Measurements from ENCODE around the gene MED28.
A peak's percentile ranks its signal among the peaks of the same experiment; 100 is the strongest.

The MED28 gene

DNA sequence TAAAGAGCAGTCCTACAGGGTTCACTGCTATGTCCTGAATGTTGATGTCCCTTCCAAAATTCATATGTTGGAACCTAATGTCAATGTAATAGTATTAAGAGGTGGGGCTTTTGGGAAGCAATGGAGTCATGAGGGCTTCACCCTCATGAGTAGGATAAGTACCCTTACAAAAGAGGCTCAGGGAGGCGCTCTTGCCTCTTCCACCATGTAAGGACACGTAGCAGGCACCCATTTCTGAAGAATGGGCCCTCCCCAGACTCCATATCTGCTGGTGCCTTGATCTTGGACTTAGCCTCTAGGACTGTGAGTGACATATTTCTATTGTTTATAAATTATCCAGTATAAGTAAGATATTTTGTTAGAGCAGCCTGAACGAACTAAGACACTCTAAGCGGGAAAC is 15.8 kb downstream of the MED28 start:
- Histone ChIP-seq H3K27ac (ENCODE audit: insufficient read depth in 1 of 2, low read depth in 1 of 2, low read length in 2 of 2, poor library complexity in 1 of 2, severe bottlenecking in 2 of 2) (no peak overlapping the region), H3K9me3 (ENCODE audit: control extremely low read depth in 1 of 5, control insufficient read depth in 4 of 5, insufficient read depth in 2 of 5, low read depth in 1 of 5, low read length in 4 of 5) (no peaks in the 10 kb centered on the region), H3K36me3 (ENCODE audit: control insufficient read depth in 4 of 4, insufficient read depth in 4 of 4, low read length in 3 of 4) (peaks cover 21 to 95% (median 53%) of the 10 kb centered on the region in 4 experiments), H3K4me1 (ENCODE audit: control extremely low read depth in 1 of 4, control insufficient read depth in 4 of 4, insufficient read depth in 4 of 4, low read length in 3 of 4) (no peaks in the 10 kb centered on the region), H3K4me3 (ENCODE audit: control insufficient read depth in 1 of 7, extremely low read depth in 1 of 7, insufficient read depth in 4 of 7, low read depth in 2 of 7, low read length in 6 of 7) (no peak overlapping the region), H3K27me3 (replicated peaks in 2 of 5; ENCODE audit: control insufficient read depth in 4 of 5, insufficient read depth in 5 of 5, low read length in 4 of 5) (no peaks in the 10 kb centered on the region)
- no peak for DNase-seq
- CTCF ChIA-PET = interaction anchor here (0.9 kb wide), 1 partner anchor 43 kb away, joined by 3 read pairs; no protein-coding TSS in a partner anchor
- POLR2A ChIA-PET = no interaction called here
- 100% methylated on average over 2 of the region's 4 CpGs for WGBS (ENCODE audit: insufficient coverage)

DNA sequence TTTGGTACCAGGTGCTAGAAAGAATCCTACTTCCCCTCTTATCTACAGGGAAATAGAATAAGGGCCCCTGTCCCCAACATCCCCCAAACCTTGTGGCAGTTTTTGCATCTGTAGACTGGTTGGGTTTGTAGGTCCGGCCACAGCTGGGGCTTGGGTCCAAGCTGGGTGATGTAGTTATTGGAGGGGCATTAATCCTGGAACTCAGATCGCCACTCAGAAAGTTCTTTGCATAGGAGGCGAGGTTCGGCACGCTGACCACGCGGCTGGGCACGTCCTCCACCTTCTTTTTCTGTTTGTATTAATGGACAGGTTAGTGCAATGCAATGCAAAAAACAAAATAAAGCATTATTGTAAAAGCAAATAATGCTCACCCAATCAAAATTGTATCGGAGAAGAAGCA is 19.2 kb downstream of the MED28 start:
- Histone ChIP-seq H3K4me1 (ENCODE audit: control extremely low read depth in 1 of 4, control insufficient read depth in 4 of 4, insufficient read depth in 4 of 4, low read length in 3 of 4) (no peaks in the 10 kb centered on the region), H3K9me3 (ENCODE audit: control extremely low read depth in 1 of 5, control insufficient read depth in 4 of 5, insufficient read depth in 2 of 5, low read depth in 1 of 5, low read length in 4 of 5) (no peaks in the 10 kb centered on the region), H3K27me3 (replicated peaks in 2 of 5; ENCODE audit: control insufficient read depth in 4 of 5, insufficient read depth in 5 of 5, low read length in 4 of 5) (no peaks in the 10 kb centered on the region), H3K4me3 (ENCODE audit: control insufficient read depth in 1 of 7, extremely low read depth in 1 of 7, insufficient read depth in 4 of 7, low read depth in 2 of 7, low read length in 6 of 7) (no peak overlapping the region), H3K36me3 (ENCODE audit: control insufficient read depth in 4 of 4, insufficient read depth in 4 of 4, low read length in 3 of 4) (peaks cover 16 to 71% (median 43%) of the 10 kb centered on the region in 4 experiments), H3K27ac (ENCODE audit: insufficient read depth in 1 of 2, low read depth in 1 of 2, low read length in 2 of 2, poor library complexity in 1 of 2, severe bottlenecking in 2 of 2) (no peak overlapping the region)
- POLR2A ChIA-PET = no interaction called here
- CTCF ChIA-PET = no interaction called here
- WGBS (ENCODE audit: insufficient coverage) = no CpG with 5 or more reads among the region's 9 CpGs
- DNase-seq = no peak

DNA sequence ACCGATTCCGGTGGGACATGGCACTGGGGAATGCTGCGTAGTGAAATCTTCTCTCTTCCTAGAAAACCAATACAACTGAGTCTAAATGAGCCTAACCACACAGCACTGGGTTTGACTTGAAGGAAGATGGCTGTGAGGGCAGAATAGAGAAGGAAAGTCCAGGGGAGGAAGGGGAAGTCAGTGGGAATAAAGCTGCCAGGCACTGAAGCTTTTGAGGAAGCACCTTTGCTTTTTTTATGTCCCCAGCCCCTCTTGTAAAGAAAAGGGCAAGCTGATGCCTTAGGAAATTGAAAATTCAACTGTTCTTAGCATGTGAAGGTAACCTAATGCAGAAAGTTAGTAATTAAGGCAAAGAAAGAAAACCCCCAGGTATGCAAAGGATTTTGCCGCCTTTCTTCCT is 20.6 kb downstream of the MED28 start:
- H3K36me3 ChIP-seq (ENCODE audit: control insufficient read depth in 4 of 4, insufficient read depth in 4 of 4, low read length in 3 of 4) = peaks cover 15 to 59% (median 38%) of the 10 kb centered on the region in 4 experiments

DNA sequence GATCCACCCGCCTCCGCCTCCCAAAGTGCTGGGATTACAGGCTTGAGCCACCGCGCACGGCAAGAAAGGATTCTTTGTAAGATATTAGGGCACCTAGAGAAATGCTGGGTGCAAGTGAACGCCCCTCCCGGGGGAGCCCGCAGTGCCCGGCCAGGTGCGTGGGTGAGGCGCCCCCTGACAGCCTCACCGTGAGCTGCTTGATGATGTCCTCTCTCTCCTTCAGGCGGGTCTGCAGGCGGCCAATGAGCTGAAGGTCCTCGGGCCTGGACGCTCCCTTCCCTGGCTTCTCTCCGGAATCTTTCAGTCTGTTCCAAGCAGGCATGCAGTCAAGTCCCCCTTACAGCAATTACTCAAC is 21.9 kb downstream of the MED28 start:
- CTCF ChIA-PET = interaction anchor here (0.9 to 4.5 kb wide), 11 partner anchors 10 to 128 kb away, joined by 3 to 37 read pairs (median 4); partner anchors contain the start of gene MED28
- 96% methylated on average over 14 of the region's 17 CpGs for WGBS (ENCODE audit: insufficient coverage)
- no peak overlapping the region for H3K27ac ChIP-seq (ENCODE audit: insufficient read depth in 1 of 2, low read depth in 1 of 2, low read length in 2 of 2, poor library complexity in 1 of 2, severe bottlenecking in 2 of 2)
- H3K4me1 ChIP-seq (ENCODE audit: control extremely low read depth in 1 of 4, control insufficient read depth in 4 of 4, insufficient read depth in 4 of 4, low read length in 3 of 4) = no peaks in the 10 kb centered on the region
- no peaks in the 10 kb centered on the region for H3K9me3 ChIP-seq (ENCODE audit: control extremely low read depth in 1 of 5, control insufficient read depth in 4 of 5, insufficient read depth in 2 of 5, low read depth in 1 of 5, low read length in 4 of 5)
- no peaks in the 10 kb centered on the region for H3K27me3 ChIP-seq (replicated peaks in 2 of 5; ENCODE audit: control insufficient read depth in 4 of 5, insufficient read depth in 5 of 5, low read length in 4 of 5)
- H3K4me3 ChIP-seq (ENCODE audit: control insufficient read depth in 1 of 7, extremely low read depth in 1 of 7, insufficient read depth in 4 of 7, low read depth in 2 of 7, low read length in 6 of 7) = no peak overlapping the region
- no peak for DNase-seq
- peaks cover 15 to 47% (median 32%) of the 10 kb centered on the region in 4 experiments for H3K36me3 ChIP-seq (ENCODE audit: control insufficient read depth in 4 of 4, insufficient read depth in 4 of 4, low read length in 3 of 4)
- POLR2A ChIA-PET = interaction anchor here (0.6 to 1.0 kb wide), 2 partner anchors 87 to 165 kb away, joined by 3 to 4 read pairs; no protein-coding TSS in a partner anchor

More for the DNA sequence above, 20.6 kb downstream of the MED28 start:
- no peaks in the 10 kb centered on the region for H3K9me3 ChIP-seq (ENCODE audit: control extremely low read depth in 1 of 5, control insufficient read depth in 4 of 5, insufficient read depth in 2 of 5, low read depth in 1 of 5, low read length in 4 of 5)
- CTCF ChIA-PET = interaction anchor here (1.9 to 4.5 kb wide), 2 partner anchors 20 to 87 kb away, joined by 6 to 37 read pairs; partner anchors contain the start of gene MED28
- POLR2A ChIA-PET = no interaction called here
- DNase-seq = no peak
- H3K4me3 ChIP-seq (ENCODE audit: control insufficient read depth in 1 of 7, extremely low read depth in 1 of 7, insufficient read depth in 4 of 7, low read depth in 2 of 7, low read length in 6 of 7) = no peak overlapping the region
- no peak overlapping the region for H3K27ac ChIP-seq (ENCODE audit: insufficient read depth in 1 of 2, low read depth in 1 of 2, low read length in 2 of 2, poor library complexity in 1 of 2, severe bottlenecking in 2 of 2)
- WGBS (ENCODE audit: insufficient coverage) = 100% methylated on average over 2 of the region's 4 CpGs
- H3K4me1 ChIP-seq (ENCODE audit: control extremely low read depth in 1 of 4, control insufficient read depth in 4 of 4, insufficient read depth in 4 of 4, low read length in 3 of 4) = no peaks in the 10 kb centered on the region
- H3K27me3 ChIP-seq (replicated peaks in 2 of 5; ENCODE audit: control insufficient read depth in 4 of 5, insufficient read depth in 5 of 5, low read length in 4 of 5) = no peaks in the 10 kb centered on the region

DNA sequence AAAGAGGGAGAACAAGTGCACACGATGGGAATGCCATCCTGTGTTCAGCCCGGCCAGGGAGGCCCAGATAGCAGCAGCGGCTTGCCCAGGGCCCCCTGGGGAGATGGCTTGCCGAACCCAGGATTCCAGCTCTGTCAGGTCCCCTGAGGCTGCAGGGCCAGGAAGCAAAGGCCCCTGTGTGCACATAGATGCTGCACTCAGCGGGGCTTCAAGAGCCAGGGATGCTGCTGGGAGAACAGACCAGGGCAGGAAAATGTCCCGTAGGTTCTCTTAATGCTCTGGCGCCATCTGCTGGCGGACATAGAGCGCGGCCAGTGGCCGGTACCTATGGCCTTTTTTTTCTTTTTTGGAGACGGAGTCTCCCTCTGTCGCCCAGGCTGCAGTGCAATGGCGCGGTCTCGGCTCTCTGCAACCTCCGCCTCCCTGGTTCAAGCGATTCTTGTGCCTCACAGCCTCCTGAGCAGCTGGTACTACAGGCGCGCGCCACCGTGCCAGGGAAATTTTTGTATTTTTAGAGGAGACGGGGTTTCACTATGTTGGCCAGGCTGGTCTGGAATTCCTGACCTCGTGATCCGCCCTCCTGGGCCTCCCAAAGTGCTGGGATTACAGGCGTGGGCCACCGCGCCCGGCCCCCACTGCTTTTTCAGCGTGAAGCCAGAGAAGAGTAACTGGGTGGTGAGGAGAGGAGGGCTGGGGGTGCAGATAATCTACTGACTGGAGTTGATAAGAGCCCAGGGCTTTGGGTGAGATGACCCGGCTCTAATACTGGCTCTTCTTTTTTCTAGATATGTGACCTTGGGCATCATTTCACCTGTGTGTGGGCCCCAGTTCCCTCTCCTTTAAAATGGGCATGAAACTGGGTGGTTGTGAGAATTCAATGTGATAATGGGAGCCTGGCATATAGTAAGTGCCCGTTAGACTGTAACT is 22.5 kb downstream of the MED28 start:
- POLR2A ChIA-PET = interaction anchor here (0.6 to 1.0 kb wide), 2 partner anchors 88 to 165 kb away, joined by 3 to 4 read pairs; no protein-coding TSS in a partner anchor
- CTCF ChIA-PET = interaction anchor here (0.7 to 4.5 kb wide), 15 partner anchors 11 to 617 kb away, joined by 3 to 37 read pairs (median 4); partner anchors contain the start of gene MED28
- Histone ChIP-seq H3K27me3 (replicated peaks in 2 of 5; ENCODE audit: control insufficient read depth in 4 of 5, insufficient read depth in 5 of 5, low read length in 4 of 5) (no peaks in the 10 kb centered on the region), H3K4me3 (ENCODE audit: control insufficient read depth in 1 of 7, extremely low read depth in 1 of 7, insufficient read depth in 4 of 7, low read depth in 2 of 7, low read length in 6 of 7) (no peak overlapping the region), H3K36me3 (ENCODE audit: control insufficient read depth in 4 of 4, insufficient read depth in 4 of 4, low read length in 3 of 4) (peaks cover 14 to 41% (median 29%) of the 10 kb centered on the region in 4 experiments), H3K27ac (ENCODE audit: insufficient read depth in 1 of 2, low read depth in 1 of 2, low read length in 2 of 2, poor library complexity in 1 of 2, severe bottlenecking in 2 of 2) (no peak overlapping the region), H3K4me1 (ENCODE audit: control extremely low read depth in 1 of 4, control insufficient read depth in 4 of 4, insufficient read depth in 4 of 4, low read length in 3 of 4) (no peaks in the 10 kb centered on the region), H3K9me3 (ENCODE audit: control extremely low read depth in 1 of 5, control insufficient read depth in 4 of 5, insufficient read depth in 2 of 5, low read depth in 1 of 5, low read length in 4 of 5) (no peaks in the 10 kb centered on the region)
- peak; percentile 63 to 79 (median 71) for DNase-seq
- WGBS (ENCODE audit: insufficient coverage) = 69% methylated on average over 23 of the region's 32 CpGs

DNA sequence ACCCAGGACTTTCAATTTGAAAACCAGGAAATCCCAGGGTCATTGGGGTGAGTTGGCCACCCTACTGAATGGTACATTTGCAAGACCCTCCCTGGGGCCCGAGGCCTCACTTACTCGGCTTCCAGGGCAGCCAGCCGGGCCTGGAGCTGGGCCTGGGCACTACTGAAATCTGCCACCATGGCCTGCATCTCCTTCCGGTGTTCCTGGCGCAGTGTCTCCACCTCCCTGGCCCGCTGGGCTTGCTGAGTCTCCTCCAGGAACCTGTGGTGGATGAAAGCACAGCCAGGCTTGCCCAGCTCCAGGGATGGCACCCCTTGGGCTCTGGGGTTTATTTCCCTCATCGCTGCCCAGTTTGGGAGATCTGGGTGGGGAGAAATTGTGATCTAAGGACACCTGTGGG is 24.7 kb downstream of the MED28 start:
- CTCF ChIA-PET = interaction anchor here (0.6 to 4.5 kb wide), 5 partner anchors 14 to 158 kb away, joined by 3 to 37 read pairs (median 3); no protein-coding TSS in a partner anchor
- no peak for DNase-seq
- Histone ChIP-seq H3K36me3 (ENCODE audit: control insufficient read depth in 4 of 4, insufficient read depth in 4 of 4, low read length in 3 of 4) (peaks cover 6 to 20% (median 14%) of the 10 kb centered on the region in 4 experiments), H3K27ac (ENCODE audit: insufficient read depth in 1 of 2, low read depth in 1 of 2, low read length in 2 of 2, poor library complexity in 1 of 2, severe bottlenecking in 2 of 2) (no peak overlapping the region), H3K4me1 (ENCODE audit: control extremely low read depth in 1 of 4, control insufficient read depth in 4 of 4, insufficient read depth in 4 of 4, low read length in 3 of 4) (no peaks in the 10 kb centered on the region), H3K4me3 (ENCODE audit: control insufficient read depth in 1 of 7, extremely low read depth in 1 of 7, insufficient read depth in 4 of 7, low read depth in 2 of 7, low read length in 6 of 7) (no peak overlapping the region), H3K27me3 (replicated peaks in 2 of 5; ENCODE audit: control insufficient read depth in 4 of 5, insufficient read depth in 5 of 5, low read length in 4 of 5) (no peaks in the 10 kb centered on the region), H3K9me3 (ENCODE audit: control extremely low read depth in 1 of 5, control insufficient read depth in 4 of 5, insufficient read depth in 2 of 5, low read depth in 1 of 5, low read length in 4 of 5) (peaks cover 0 to 3% (median 0%) of the 10 kb centered on the region in 5 experiments)
- POLR2A ChIA-PET = no interaction called here
- WGBS (ENCODE audit: insufficient coverage) = 84% methylated on average over 7 of the region's 7 CpGs

DNA sequence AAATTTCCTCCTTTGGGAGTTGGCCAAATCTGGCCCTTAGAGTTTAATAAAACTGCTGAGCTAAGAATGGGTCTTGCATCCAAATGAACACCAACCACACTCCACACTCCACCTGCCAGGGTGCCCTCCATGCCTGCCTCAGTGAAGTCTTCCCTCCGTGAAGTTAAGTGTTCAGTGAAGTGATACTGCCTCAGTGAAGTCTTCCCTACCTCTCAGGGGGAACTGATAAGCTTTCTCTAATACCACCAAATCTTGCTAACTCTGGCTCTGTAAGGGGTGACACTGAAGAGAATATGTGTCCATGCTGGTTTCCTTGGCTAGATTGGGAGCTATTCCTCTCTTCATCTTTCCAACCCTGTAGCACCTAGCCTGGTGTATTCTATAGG is 27.9 kb downstream of the MED28 start:
- H3K9me3 ChIP-seq (ENCODE audit: control extremely low read depth in 1 of 5, control insufficient read depth in 4 of 5, insufficient read depth in 2 of 5, low read depth in 1 of 5, low read length in 4 of 5) = peaks cover 0 to 3% (median 0%) of the 10 kb centered on the region in 5 experiments
- CTCF ChIA-PET = interaction anchor here (0.7 kb wide), 1 partner anchor 95 kb away, joined by 3 read pairs; no protein-coding TSS in a partner anchor
- H3K4me1 ChIP-seq (ENCODE audit: control extremely low read depth in 1 of 4, control insufficient read depth in 4 of 4, insufficient read depth in 4 of 4, low read length in 3 of 4) = no peaks in the 10 kb centered on the region
- 100% methylated on average over 1 of the region's 1 CpG for WGBS (ENCODE audit: insufficient coverage)
- no peak overlapping the region for H3K4me3 ChIP-seq (ENCODE audit: control insufficient read depth in 1 of 7, extremely low read depth in 1 of 7, insufficient read depth in 4 of 7, low read depth in 2 of 7, low read length in 6 of 7)
- H3K27ac ChIP-seq (ENCODE audit: insufficient read depth in 1 of 2, low read depth in 1 of 2, low read length in 2 of 2, poor library complexity in 1 of 2, severe bottlenecking in 2 of 2) = no peak overlapping the region
- no peak for DNase-seq
- POLR2A ChIA-PET = no interaction called here
- no peaks in the 10 kb centered on the region for H3K27me3 ChIP-seq (replicated peaks in 2 of 5; ENCODE audit: control insufficient read depth in 4 of 5, insufficient read depth in 5 of 5, low read length in 4 of 5)
- peaks cover 0 to 10% (median 3%) of the 10 kb centered on the region in 4 experiments for H3K36me3 ChIP-seq (ENCODE audit: control insufficient read depth in 4 of 4, insufficient read depth in 4 of 4, low read length in 3 of 4)
